Right lobe of liver (tissue), 6 donors: ENCODE data around the gene DNAH17. TPM values are rescaled to one million over a fixed set of nuclear protein-coding genes. Genes with fewer than 3 reads are reported as not detected.

Experiments used
- ATAC-seq, 4 donors: fragments of 200-7000 bp; cut with Tn5 transposase; one replicate each; pipeline ENCODE4 v1.9.1; 2020; ENCODE audit warnings: mild to moderate bottlenecking in 4 of 4, moderate library complexity in 4 of 4
- DNase-seq, 3 donors: peaks; one replicate each; pipeline ENCODE4 v3.0.0-alpha.2; 2020
- H3K27ac ChIP-seq, 3 donors: fragments of 200-600 bp; one replicate each; pipeline ENCODE4 v1.8.0; 2022
- H3K27me3 ChIP-seq, 2 donors: fragments of 200-600 bp; one replicate each; pipeline ENCODE4 v1.8.0; 2022
- H3K36me3 ChIP-seq, 4 donors: fragments of 200-600 bp; sonication (generic) in 1 of 4; one replicate each; pipeline versions ENCODE4 v1.5.1 to v1.8.0; 2017 to 2022; ENCODE audit warnings: control low read depth in 1 of 4
- H3K4me1 ChIP-seq, 4 donors: fragments of 200-600 bp; sonication (generic) in 1 of 4; one replicate each; pipeline versions ENCODE4 v1.5.1 to v1.8.0; 2017 to 2022; ENCODE audit warnings: control low read depth in 1 of 4
- H3K4me3 ChIP-seq, 3 donors: fragments of 200-600 bp; one replicate each; pipeline ENCODE4 v1.8.0; 2022
- H3K9me3 ChIP-seq, 4 donors: fragments of 200-600 bp; sonication (generic) in 1 of 4; one replicate each; pipeline versions ENCODE4 v1.5.1 to v1.8.0; 2017 to 2022; ENCODE audit warnings: control low read depth in 1 of 4
- POLR2A ChIP-seq: fragments of 450-650 bp; IDR thresholded peaks from one replicate; pipeline ENCODE4 v1.6.1; 2017; ENCODE audit warnings: antibody characterized with exemption, mild to moderate bottlenecking
- WGBS: methylation state at CpG from one replicate; pipeline ENCODE4 v1.1.6; 2018; ENCODE audit warnings: low coverage, low lambda C conversion rate; ENCODE audit not compliant: insufficient coverage; ENCODE audit errors: missing lambda C conversion rate; 5-methylcytosine and 5-hydroxymethylcytosine counted together
- intact Hi-C, 2 donors: fragments of 100-400 bp; cut with DNase I; formaldehyde crosslinking; loops; one replicate each; pipeline versions ENCODE4 v1.11.2 to v1.14.1; 2022
- total RNA-seq, 6 experiments: library from RNA; depleted of rRNA in 2 of 6; stranded (reverse); fragments of >200 nt in 2 of 6; fragmentation: NEBNext Ultra II Directional in 3 of 6; extraction: Animal tissue kit (Norgen Biotek cat#: 25700) in 3 of 6; gene quantifications; one replicate each; pipeline versions ENCODE4 v1.1.0 to v1.2.4, GENCODE V29; 2016 to 2023
- TF ChIP-seq, protein P1 (sequence below), 4 donors: fragments of 200-600 bp in 3 of 4; fragments of 450-650 bp in 1 of 4; IDR thresholded peaks; one replicate each; pipeline versions ENCODE4 v1.5.1 to v1.8.0; 2016 to 2022; ENCODE audit warnings: antibody characterized with exemption in 4 of 4, mild to moderate bottlenecking in 2 of 4
- donor health status: DM: no; HTN: yes; CAD: no.
- donor health status: DM: no; HTN: no; CAD: no.
- donor health status: DM: no; HTN: no; CAD: no.
- donor health status: DM: no; HTN: yes; CAD: no.
- donor health status: DM: no; HTN: yes; CAD: no.

The DNAH17 gene
- total RNA-seq, 6 experiments from 2014 or later: 0.04 TPM; not detected in 5

DNA sequence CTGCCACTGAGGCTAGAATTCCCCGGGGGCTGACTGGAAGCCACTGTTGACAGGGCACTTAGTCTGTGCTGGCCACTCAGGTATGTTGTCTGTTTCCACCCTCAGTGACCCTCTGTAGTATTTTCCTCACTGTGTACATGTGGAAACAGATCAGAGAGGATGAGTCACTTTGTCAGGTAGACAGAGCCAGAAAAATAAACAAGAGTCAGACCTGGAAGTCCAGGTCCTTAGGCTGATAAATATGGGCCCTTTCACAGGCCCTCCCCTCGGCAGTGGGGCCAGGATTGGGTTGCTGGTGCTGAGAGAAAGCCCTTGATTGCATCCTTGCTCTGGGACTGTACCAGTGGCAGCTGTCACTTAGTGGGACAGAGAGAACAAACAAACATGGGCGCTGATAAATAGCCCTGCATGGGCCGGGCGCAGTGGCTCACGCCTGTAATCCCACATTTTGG, 177.5 kb downstream of the DNAH17 start:
- ATAC-seq (peak in 2 of 4 donors; percentile 26 to 64), DNase-seq (no peak)
- Histone ChIP-seq H3K27me3 (no peaks in the 10 kb centered on the region), H3K36me3 (peaks cover 0 to 54% (median 26%) of the 10 kb centered on the region in 4 donors), H3K9me3 (no peaks in the 10 kb centered on the region), H3K27ac (no peak overlapping the region), H3K4me3 (no peak overlapping the region), H3K4me1 (peaks cover 0 to 23% (median 14%) of the 10 kb centered on the region in 4 donors)
- 76% methylated on average over 5 of the region's 6 CpGs for WGBS
- intact Hi-C loops: no loop called here
- TF ChIP-seq, protein P1, sequence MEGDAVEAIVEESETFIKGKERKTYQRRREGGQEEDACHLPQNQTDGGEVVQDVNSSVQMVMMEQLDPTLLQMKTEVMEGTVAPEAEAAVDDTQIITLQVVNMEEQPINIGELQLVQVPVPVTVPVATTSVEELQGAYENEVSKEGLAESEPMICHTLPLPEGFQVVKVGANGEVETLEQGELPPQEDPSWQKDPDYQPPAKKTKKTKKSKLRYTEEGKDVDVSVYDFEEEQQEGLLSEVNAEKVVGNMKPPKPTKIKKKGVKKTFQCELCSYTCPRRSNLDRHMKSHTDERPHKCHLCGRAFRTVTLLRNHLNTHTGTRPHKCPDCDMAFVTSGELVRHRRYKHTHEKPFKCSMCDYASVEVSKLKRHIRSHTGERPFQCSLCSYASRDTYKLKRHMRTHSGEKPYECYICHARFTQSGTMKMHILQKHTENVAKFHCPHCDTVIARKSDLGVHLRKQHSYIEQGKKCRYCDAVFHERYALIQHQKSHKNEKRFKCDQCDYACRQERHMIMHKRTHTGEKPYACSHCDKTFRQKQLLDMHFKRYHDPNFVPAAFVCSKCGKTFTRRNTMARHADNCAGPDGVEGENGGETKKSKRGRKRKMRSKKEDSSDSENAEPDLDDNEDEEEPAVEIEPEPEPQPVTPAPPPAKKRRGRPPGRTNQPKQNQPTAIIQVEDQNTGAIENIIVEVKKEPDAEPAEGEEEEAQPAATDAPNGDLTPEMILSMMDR (IDR thresholded peaks at IDR 0.05): no peak
- TF ChIP-seq POLR2A: no peak

DNA sequence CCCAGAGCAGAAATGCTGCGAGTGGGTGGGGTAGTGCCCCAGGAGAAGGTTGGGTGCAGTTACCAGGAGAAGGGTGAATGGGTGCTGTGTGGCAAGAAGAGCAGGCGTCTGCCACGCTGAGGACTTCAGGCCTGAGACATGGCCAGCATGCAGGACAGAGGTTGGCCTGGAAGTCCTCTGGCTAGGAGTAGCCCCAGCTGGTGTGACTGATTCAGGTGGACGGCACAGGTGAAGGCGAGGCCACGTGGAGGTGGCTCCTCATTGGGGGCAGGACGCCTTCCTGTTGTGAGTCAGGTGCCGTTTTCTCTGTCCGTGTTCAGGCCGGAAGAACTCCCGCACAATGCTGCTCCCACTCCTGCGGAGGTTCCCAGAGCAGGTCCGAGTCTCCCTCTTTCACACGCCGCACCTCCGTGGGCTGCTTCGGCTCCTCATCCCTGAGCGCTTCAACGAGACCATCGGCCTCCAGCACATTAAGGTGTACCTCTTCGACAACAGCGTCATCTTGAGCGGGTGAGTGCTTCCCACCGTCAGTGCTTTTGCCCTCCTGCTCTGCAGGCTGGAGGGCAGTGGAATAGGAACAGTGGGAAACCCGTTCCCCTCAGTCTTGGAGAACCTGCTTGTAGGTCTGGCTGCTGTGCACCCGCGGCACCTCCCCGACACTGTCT, 178.0 kb downstream of the DNAH17 start:
- Histone ChIP-seq H3K4me3 (no peak overlapping the region), H3K4me1 (peaks cover 0 to 23% (median 14%) of the 10 kb centered on the region in 4 donors), H3K27ac (no peak overlapping the region), H3K27me3 (no peaks in the 10 kb centered on the region), H3K9me3 (no peaks in the 10 kb centered on the region), H3K36me3 (peaks cover 0 to 51% (median 24%) of the 10 kb centered on the region in 4 donors)
- ATAC-seq (no peak), DNase-seq (no peak)
- intact Hi-C loops: no loop called here
- TF ChIP-seq, protein P1 (IDR thresholded peaks at IDR 0.05): no peak
- TF ChIP-seq POLR2A: no peak
- 40% methylated on average over 5 of the region's 28 CpGs for WGBS

DNA sequence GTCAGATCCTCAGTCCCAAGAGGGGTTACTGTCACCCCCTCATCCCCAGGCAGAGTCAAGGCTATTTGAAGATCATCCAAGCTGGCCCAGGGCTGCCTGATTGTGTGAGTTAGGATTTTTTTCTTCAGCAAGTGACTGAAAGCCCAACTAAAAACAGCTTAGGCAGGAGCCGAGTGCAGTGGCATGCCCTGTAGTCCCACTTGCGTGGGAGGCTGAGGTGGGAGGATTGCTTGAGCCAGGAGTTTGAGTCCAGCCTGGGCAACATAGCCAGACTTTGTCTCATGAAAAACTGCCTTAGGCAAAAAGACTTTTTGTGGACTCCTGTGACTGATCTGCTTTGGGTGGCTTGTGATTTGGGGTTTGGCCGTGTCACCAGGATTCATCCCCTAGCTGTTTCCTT, 178.8 kb downstream of the DNAH17 start:
- Histone ChIP-seq H3K9me3 (no peaks in the 10 kb centered on the region), H3K4me3 (no peak overlapping the region), H3K27ac (no peak overlapping the region), H3K4me1 (peaks cover 0 to 23% (median 14%) of the 10 kb centered on the region in 4 donors), H3K27me3 (no peaks in the 10 kb centered on the region), H3K36me3 (peaks cover 0 to 44% (median 18%) of the 10 kb centered on the region in 4 donors)
- no peak for DNase-seq
- 82% methylated on average over 2 of the region's 3 CpGs for WGBS
- intact Hi-C loops: no loop called here
- ATAC-seq: no peak
- TF ChIP-seq, protein P1 (IDR thresholded peaks at IDR 0.05): no peak
- no peak for TF ChIP-seq POLR2A

DNA sequence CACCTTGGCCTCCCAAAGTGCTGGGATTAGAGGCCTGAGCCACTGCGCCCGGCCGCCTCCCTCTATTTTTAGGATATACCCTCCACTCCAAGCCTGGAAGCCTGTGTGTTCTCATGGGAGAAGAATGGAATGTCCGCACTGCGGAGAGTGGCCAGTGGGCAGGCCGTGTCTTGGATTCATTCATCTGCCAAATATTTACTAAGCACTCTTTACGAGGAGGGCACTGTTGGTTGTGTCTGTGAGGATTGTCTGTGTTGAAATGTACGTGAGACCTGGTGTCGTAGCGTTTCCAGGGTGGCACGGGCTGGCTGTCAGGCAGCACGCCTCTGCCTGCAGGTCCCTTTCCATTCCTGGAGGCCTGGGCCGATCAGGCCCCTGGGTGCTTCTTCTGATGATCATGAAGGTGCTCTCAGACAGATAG, 179.5 kb downstream of the DNAH17 start:
- ATAC-seq (peak in 2 of 4 donors; percentile 56 to 81), DNase-seq (peak in 1 of 3 donors; percentile 71)
- peaks cover 0 to 37% (median 18%) of the 10 kb centered on the region in 4 donors for H3K36me3 ChIP-seq
- H3K27ac ChIP-seq: peak overlapping the region in 1 of 3 donors; percentile 8
- intact Hi-C loops: no loop called here
- WGBS: 37% methylated on average over 6 of the region's 13 CpGs
- peaks cover 0 to 23% (median 14%) of the 10 kb centered on the region in 4 donors for H3K4me1 ChIP-seq
- no peaks in the 10 kb centered on the region for H3K9me3 ChIP-seq
- H3K4me3 ChIP-seq: no peak overlapping the region
- TF ChIP-seq, protein P1 (IDR thresholded peaks at IDR 0.05): no peak
- TF ChIP-seq POLR2A: no peak
- H3K27me3 ChIP-seq: no peaks in the 10 kb centered on the region
